Measurements from ENCODE around the gene CCDC24.

The CCDC24 gene

DNA sequence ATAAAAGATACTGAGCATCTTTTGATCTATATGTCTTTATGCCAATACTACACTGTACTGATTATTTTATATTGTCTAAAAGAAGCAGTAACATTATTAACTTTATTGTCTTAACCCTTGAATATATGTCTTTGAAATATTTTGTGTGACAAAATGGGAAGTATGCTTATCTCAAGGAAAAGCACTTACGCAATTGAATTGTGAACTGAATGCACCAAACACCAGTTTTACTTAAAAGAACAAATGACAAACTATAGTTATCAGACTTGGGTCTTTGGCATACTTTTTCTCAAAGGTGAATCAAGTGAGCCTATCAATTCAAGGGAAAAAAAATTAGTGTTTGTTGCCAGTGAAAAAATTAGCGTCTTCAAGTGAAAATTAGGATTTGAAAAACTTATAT lies 49.0 kb downstream of the CCDC24 start:
- TF ChIP-seq, protein P1, sequence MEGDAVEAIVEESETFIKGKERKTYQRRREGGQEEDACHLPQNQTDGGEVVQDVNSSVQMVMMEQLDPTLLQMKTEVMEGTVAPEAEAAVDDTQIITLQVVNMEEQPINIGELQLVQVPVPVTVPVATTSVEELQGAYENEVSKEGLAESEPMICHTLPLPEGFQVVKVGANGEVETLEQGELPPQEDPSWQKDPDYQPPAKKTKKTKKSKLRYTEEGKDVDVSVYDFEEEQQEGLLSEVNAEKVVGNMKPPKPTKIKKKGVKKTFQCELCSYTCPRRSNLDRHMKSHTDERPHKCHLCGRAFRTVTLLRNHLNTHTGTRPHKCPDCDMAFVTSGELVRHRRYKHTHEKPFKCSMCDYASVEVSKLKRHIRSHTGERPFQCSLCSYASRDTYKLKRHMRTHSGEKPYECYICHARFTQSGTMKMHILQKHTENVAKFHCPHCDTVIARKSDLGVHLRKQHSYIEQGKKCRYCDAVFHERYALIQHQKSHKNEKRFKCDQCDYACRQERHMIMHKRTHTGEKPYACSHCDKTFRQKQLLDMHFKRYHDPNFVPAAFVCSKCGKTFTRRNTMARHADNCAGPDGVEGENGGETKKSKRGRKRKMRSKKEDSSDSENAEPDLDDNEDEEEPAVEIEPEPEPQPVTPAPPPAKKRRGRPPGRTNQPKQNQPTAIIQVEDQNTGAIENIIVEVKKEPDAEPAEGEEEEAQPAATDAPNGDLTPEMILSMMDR (IDR thresholded peaks at IDR 0.05; ENCODE audit: low read depth, low read length, missing control alignments) = no peak
- no peak overlapping the region for H3K4me3 ChIP-seq (ENCODE audit: low read depth, low read length)
- no peak for DNase-seq (ENCODE audit: low read depth)

DNA sequence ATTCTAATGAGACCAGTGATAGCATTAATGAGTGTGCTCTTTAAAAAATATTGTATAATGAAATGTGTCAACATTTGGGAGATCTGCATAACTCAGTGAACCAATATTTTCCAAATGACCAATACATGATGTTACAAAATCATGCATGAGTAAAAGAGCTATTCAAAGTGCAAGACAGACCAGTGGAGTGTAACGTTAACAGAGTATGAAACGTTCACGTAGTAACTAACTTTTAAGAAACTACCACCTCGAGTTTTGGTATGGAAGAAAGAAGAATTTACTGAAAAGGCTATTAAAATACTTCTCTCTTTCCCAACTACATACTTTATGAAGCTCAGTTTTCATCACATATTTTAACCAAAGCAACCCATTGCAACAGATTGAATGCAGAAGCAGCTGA lies 49.4 kb downstream of the CCDC24 start:
- no peak for DNase-seq (ENCODE audit: low read depth)
- TF ChIP-seq, protein P1 (IDR thresholded peaks at IDR 0.05; ENCODE audit: low read depth, low read length, missing control alignments) = no peak
- no peak overlapping the region for H3K4me3 ChIP-seq (ENCODE audit: low read depth, low read length)

DNA sequence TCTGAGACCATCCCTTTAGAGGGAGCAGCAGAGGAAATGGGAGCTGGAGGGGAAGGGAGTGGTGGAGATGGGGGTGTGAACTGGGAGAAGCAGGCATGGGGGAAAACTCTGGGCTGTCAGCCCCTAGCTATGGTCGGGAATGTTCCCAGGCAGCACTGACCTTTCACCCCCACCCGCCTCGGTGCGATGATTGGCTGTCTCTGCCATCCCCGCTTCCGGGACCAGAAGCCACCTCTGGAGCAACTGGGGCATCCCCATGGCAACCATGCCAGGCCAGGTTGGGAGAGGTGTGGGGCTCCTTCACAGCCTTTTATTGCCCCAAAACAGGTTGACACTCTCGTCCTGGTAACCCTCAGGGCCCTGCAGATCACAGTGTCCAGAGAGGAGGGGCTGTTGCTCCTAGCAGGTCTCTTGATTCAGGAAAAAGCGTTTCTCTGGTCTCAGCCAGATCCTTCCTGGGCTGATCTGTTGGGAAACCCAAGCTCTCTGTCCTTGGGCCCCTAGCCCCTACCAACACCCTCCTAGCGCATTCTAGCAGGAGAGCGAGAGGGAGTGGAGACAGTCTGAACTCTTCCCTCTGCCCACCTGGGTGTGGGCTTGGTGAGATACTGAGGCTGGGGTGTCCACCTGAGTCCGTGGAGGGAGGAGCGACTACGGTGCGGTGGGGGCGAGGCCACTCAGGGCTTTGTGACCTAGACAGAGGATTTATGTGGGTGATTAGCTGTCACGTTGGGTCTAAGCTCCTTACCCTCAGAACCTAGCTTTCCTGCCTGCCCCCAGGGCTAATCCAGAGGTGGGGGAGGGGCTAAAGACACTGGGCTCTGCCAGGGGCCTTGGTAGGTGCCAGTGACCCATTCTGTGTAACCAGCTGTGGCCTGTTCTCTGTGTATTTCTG lies 52.0 kb downstream of the CCDC24 start:
- DNase-seq (ENCODE audit: low read depth) = no peak
- TF ChIP-seq, protein P1 (IDR thresholded peaks at IDR 0.05; ENCODE audit: low read depth, low read length, missing control alignments) = no peak
- no peak overlapping the region for H3K4me3 ChIP-seq (ENCODE audit: low read depth, low read length)

DNA sequence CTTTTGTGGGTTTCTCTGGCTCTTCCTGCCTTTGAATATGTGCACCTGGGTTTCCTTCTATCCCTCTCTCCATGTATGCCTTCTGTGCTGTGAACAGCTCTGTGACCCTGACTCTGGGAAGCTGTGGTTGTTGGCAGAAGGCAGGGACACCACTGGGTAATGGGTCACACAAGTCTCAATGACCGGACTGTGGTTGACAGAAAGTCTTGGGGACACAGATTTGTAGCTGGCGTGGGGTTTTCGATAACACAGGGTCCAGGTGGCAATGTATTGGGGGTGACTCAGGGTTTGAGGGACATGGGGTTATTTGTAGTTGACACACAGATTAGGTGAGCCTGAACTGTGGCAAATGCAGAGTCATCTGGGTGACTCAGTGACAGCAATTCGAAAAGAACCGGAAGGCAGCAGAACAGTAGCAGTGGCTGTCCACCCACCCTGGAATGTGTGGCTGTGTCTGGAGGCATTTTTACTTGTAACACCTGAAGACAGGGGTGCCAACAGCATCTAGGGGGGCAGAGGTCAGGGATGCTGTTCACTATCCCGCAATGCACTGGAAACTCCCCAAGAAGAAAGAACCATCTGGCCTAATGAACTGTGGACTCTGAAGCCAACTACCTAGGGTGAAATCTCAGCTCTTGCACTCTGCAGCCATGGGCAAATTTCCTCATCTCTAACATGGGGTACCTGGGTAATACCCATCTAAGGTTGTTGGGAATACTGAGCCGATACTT lies 52.8 kb downstream of the CCDC24 start:
- DNase-seq (ENCODE audit: low read depth) = no peak
- H3K4me3 ChIP-seq (ENCODE audit: low read depth, low read length) = no peak overlapping the region
- TF ChIP-seq, protein P1 (IDR thresholded peaks at IDR 0.05; ENCODE audit: low read depth, low read length, missing control alignments) = no peak

DNA sequence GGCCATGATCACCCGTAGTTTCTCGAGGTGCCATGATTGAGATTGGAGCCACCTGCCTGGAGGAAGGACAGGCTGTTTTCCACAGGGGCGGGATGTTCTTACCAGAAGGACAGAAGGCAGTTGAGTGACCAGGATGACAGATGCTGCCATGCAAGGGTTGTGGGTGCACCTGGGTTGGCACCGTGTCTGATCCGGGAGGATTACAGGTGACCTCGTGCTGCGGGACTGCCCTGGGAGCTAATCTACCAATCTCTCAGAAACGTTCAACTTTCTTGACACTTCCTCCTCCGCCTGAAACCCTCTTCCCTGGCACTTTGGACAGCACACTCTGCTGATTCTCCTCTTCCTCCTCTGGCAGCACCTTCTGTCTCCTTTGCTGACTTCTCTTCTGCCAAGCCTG lies 53.7 kb downstream of the CCDC24 start:
- no peak for DNase-seq (ENCODE audit: low read depth)
- TF ChIP-seq, protein P1 (IDR thresholded peaks at IDR 0.05; ENCODE audit: low read depth, low read length, missing control alignments) = no peak

More for the DNA sequence above, 53.7 kb downstream of the CCDC24 start:
- H3K4me3 ChIP-seq (ENCODE audit: low read depth, low read length) = no peak overlapping the region
